Measurements from ENCODE around the gene CWC27. TPM values are rescaled to one million over a fixed set of nuclear protein-coding genes. Genes with fewer than 3 reads are reported as not detected.

The CWC27 gene
- polyA plus RNA-seq, 1 of the 3 experiments (the other 2 are of a cell fraction) = 6.6 TPM

- TF ChIP-seq POLR2AphosphoS5 (IDR thresholded peaks at IDR 0.05; ENCODE audit: low read depth, low read length) (no peak), YY1 (IDR thresholded peaks at IDR 0.05; ENCODE audit: low read depth) (no peak), JUND (IDR thresholded peaks at IDR 0.05) (no peak), SIN3A (IDR thresholded peaks at IDR 0.05; ENCODE audit: borderline replicate concordance, low read depth, low read length) (no peak)
These were observed 46.1 kb upstream of the CWC27 start (continued) for GRCh38 chr5:64722588-64722987.

DNA sequence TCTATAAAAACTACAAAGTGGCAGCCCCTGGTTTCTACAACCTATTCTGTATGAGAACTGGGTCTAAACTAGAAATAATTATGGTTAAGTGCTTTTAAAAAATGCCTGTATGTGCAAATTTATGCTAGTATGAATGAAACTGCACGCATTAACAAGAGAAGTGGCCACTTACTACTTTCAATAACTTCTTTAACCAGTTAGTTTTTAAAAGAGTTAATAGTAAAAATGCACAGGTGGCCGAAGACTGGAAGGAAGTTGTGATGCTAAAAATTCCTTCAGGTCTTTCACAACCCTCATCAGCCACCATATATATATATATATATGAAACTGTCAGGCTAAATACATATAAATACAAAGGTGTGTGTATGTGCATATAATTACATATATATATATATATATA, 41.6 kb upstream of the CWC27 start:
- TF ChIP-seq SMC3 (IDR thresholded peaks at IDR 0.05; ENCODE audit: low read depth, low read length) (no peak), FOXJ3 (CRISPR knock-in tag; IDR thresholded peaks at IDR 0.05) (no peak)
- Histone ChIP-seq H3K27ac (ENCODE audit: low read depth in 2 of 2, low read length in 1 of 2) (no peak overlapping the region), H3K9me3 (no peaks in the 10 kb centered on the region), H3K9ac (no peak overlapping the region), H3K9me2 (no peaks in the 10 kb centered on the region; the same call in 1 of the 2 replicates), H4K20me1 (ENCODE audit: insufficient read depth) (no peaks in the 10 kb centered on the region), H3K36me3 (replicated peaks in 1 of 2; ENCODE audit: control insufficient read depth in 1 of 2, insufficient read depth in 2 of 2, low read length in 1 of 2) (peaks cover 32 to 50% of the 10 kb centered on the region in 2 experiments), H3F3A (replicated peaks; ENCODE audit: insufficient read depth) (peaks cover 6% of the 10 kb centered on the region), H3K4me2 (no peak overlapping the region), H3K4me3 (ENCODE audit: low read depth in 2 of 2, low read length in 1 of 2) (no peak overlapping the region), H3K4me1 (ENCODE audit: control insufficient read depth in 1 of 2, insufficient read depth in 2 of 2, low read depth in 1 of 2, low read length in 1 of 2) (no peaks in the 10 kb centered on the region), H3K79me2 (ENCODE audit: insufficient read depth) (no peaks in the 10 kb centered on the region; the same call in none of the 2 replicates), H2AFZ (ENCODE audit: low read depth) (no peak overlapping the region), H3K27me3 (ENCODE audit: insufficient read depth) (no peaks in the 10 kb centered on the region)
- CTCF ChIA-PET = interaction anchor here (1.2 kb wide), 1 partner anchor 12 kb away, joined by 3 read pairs; no protein-coding TSS in a partner anchor
- DNase-seq = no peak
- 94% methylated on average over 2 of the region's 2 CpGs for WGBS (ENCODE audit: low lambda C conversion rate)
- POLR2A ChIA-PET = no interaction called here

- WGBS (ENCODE audit: low lambda C conversion rate) = 94% methylated on average over 1 of the region's 1 CpG
- Histone ChIP-seq H3K4me2 (no peak overlapping the region), H3F3A (replicated peaks; ENCODE audit: insufficient read depth) (no peaks in the 10 kb centered on the region), H4K20me1 (ENCODE audit: insufficient read depth) (no peaks in the 10 kb centered on the region), H3K9me3 (no peaks in the 10 kb centered on the region), H3K27ac (ENCODE audit: low read depth in 2 of 2, low read length in 1 of 2) (no peak overlapping the region), H3K4me1 (ENCODE audit: control insufficient read depth in 1 of 2, insufficient read depth in 2 of 2, low read depth in 1 of 2, low read length in 1 of 2) (no peaks in the 10 kb centered on the region), H2AFZ (ENCODE audit: low read depth) (no peak overlapping the region), H3K27me3 (ENCODE audit: insufficient read depth) (no peaks in the 10 kb centered on the region), H3K4me3 (ENCODE audit: low read depth in 2 of 2, low read length in 1 of 2) (no peak overlapping the region), H3K9me2 (no peaks in the 10 kb centered on the region), H3K9ac (no peak overlapping the region), H3K79me2 (ENCODE audit: insufficient read depth) (0 out of 2 replicates have a peak, but pooled peaks cover 4% of the 10 kb centered on the region), H3K36me3 (replicated peaks in 1 of 2; ENCODE audit: control insufficient read depth in 1 of 2, insufficient read depth in 2 of 2, low read length in 1 of 2) (peaks cover 30 to 31% of the 10 kb centered on the region in 2 experiments)
- CTCF ChIA-PET = no interaction called here
- TF ChIP-seq FOSL2 (IDR thresholded peaks at IDR 0.05; ENCODE audit: borderline replicate concordance, low read depth) (no peak), IRF3 (IDR thresholded peaks at IDR 0.05; ENCODE audit: low read depth, low read length) (no peak), MAX (IDR thresholded peaks at IDR 0.05; ENCODE audit: low read depth) (no peak), RXRA (IDR thresholded peaks at IDR 0.05; ENCODE audit: borderline replicate concordance, low read depth) (no peak), NRF1 (IDR thresholded peaks at IDR 0.05; ENCODE audit: low read depth, low read length) (no peak), USF1 (IDR thresholded peaks at IDR 0.05; ENCODE audit: borderline replicate concordance, low read depth) (no peak), MXI1 (IDR thresholded peaks at IDR 0.05; ENCODE audit: low read depth, low read length) (no peak)
- POLR2A ChIA-PET = no interaction called here
- DNase-seq = no peak
These were observed 26.3 kb upstream of the CWC27 start for GRCh38 chr5:64742411-64742810.

Data from SK-N-SH (cell line).